ENCODE results near the gene ANKRD2.

Gene ANKRD2

DNA sequence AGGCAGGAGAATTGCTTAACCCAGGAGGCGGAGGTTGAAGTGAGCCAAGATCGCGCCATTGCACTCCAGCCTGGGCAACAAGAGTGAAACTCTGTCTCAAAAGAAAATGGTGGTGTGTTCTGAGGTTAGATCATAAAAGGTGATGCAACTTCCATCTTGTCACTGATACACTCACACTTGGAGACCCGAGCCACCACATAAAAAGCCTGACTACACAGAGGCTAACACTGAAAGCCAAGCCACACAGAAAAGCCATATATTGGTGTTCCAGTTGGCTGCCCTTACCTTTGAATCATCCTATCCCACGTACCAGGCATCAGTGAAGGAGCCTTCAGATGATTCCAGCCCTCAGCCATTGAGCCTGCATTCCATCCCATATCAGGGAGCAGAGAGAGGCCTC, 56.7 kb downstream of the ANKRD2 start:
- H3K9me3 ChIP-seq: no peaks in the 10 kb centered on the region
- H3K4me3 ChIP-seq (ENCODE audit: low read depth in 1 of 2, low read length in 1 of 2): no peak overlapping the region
- H3K36me3 ChIP-seq: no peaks in the 10 kb centered on the region
- no peak overlapping the region for H3K27ac ChIP-seq
- TF ChIP-seq CTCF (IDR thresholded peaks at IDR 0.05): no peak
- H3K4me1 ChIP-seq (ENCODE audit: control insufficient read depth in 1 of 2, insufficient read depth in 1 of 2, low read depth in 1 of 2, low read length in 1 of 2): peaks cover 12 to 13% of the 10 kb centered on the region in 2 experiments
- peaks cover 16% of the 10 kb centered on the region for H3K27me3 ChIP-seq

DNA sequence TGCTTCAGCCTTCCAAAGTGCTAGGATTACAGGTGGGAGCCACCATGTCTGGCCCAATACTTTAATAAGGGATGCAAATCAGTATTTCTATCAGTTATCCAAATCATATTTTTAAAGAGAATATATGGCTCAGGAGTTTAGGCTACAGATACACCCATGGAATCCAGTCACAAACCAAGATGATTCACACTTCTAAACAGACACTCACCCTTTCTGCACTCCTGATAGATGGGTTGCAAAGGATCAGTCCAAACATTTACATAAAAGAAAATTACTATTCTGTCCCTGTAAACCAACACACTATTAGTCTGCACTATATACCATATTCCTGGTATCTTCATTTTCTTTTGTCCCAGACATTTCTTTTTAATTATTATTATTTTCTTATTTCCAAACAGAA, 58.5 kb downstream of the ANKRD2 start:
- Histone ChIP-seq H3K9me3 (no peaks in the 10 kb centered on the region), H3K27ac (no peak overlapping the region), H3K4me3 (ENCODE audit: low read depth in 1 of 2, low read length in 1 of 2) (no peak overlapping the region), H3K4me1 (ENCODE audit: control insufficient read depth in 1 of 2, insufficient read depth in 1 of 2, low read depth in 1 of 2, low read length in 1 of 2) (peaks cover 12 to 13% of the 10 kb centered on the region in 2 experiments), H3K27me3 (peaks cover 16% of the 10 kb centered on the region), H3K36me3 (no peaks in the 10 kb centered on the region)
- TF ChIP-seq CTCF (IDR thresholded peaks at IDR 0.05): no peak

GRCh38 chr10:97632949-97633884, 60.6 kb downstream of the ANKRD2 start, which contains the start of gene MORN4:
TSS of gene MORN4 (minus strand) at chr10:97633500. CDS start at chr10:97619653, 13,847 bp downstream.
- Histone ChIP-seq H3K9me3 (no peaks in the 10 kb centered on the region), H3K36me3 (no peaks in the 10 kb centered on the region), H3K4me3 (ENCODE audit: low read depth in 1 of 2, low read length in 1 of 2) (peak within 1 kb of the TSS; percentile 58 to 66), H3K27me3 (peaks cover 21% of the 10 kb centered on the region), H3K27ac (no peak within 1 kb of the TSS), H3K4me1 (ENCODE audit: control insufficient read depth in 1 of 2, insufficient read depth in 1 of 2, low read depth in 1 of 2, low read length in 1 of 2) (peaks cover 12 to 13% of the 10 kb centered on the region in 2 experiments)
- no peak for TF ChIP-seq CTCF (IDR thresholded peaks at IDR 0.05)

Measured in neutrophil (primary cell).